ENCODE measurements around the gene ANKRD27.

GRCh38 chr19:32615569-32615968 lies 59.4 kb downstream of the ANKRD27 start:
- TF ChIP-seq CTCF (conservative IDR thresholded peaks at IDR 0.05 in 1 of 2, IDR thresholded peaks at IDR 0.05 in 1 of 2; ENCODE audit: extremely low read depth in 1 of 2, insufficient read depth in 1 of 2, low read depth in 1 of 2, low read length in 2 of 2) (no peak), EZH2 (IDR thresholded peaks at IDR 0.05; ENCODE audit: borderline replicate concordance, low read length) (no peak)

All from mammary epithelial cell (primary cell).